ENCODE data around the gene DNM2. TPM values are rescaled to one million over a fixed set of nuclear protein-coding genes. Genes with fewer than 3 reads are reported as not detected.

DNM2 gene
- total RNA-seq, 1 experiment from 2014 or later = 188 TPM

GRCh38 chr19:10817291-10818038, 99.6 kb downstream of the DNM2 start:
- Histone ChIP-seq H3K4me3 (no peak overlapping the region), H2AFZ (no peak overlapping the region), H3K4me2 (no peak overlapping the region), H4K20me1 (ENCODE audit: insufficient read depth) (peaks cover 4% of the 10 kb centered on the region; the same call in 1 of the 2 replicates), H3K27me3 (ENCODE audit: insufficient read depth, low read depth) (no peaks in the 10 kb centered on the region), H3K9me3 (ENCODE audit: insufficient read depth, low read depth) (no peaks in the 10 kb centered on the region), H3K27ac (no peak overlapping the region), H3K4me1 (replicated peaks; ENCODE audit: insufficient read depth) (no peaks in the 10 kb centered on the region), H3F3A (ENCODE audit: insufficient read depth, low read depth) (peaks cover 17% of the 10 kb centered on the region; the same call in 1 of the 2 replicates), H3K9me2 (ENCODE audit: insufficient read depth) (no peaks in the 10 kb centered on the region), H3K79me2 (ENCODE audit: low read depth) (no peaks in the 10 kb centered on the region), H3K36me3 (ENCODE audit: low read depth) (0 out of 2 replicates have a peak, but pooled peaks cover 5% of the 10 kb centered on the region)
- DNase-seq = no peak
- intact Hi-C loops (cut with micrococcal nuclease; ENCODE audit: unreplicated experiment) = no loop called here
- POLR2A ChIA-PET (ENCODE audit: unreplicated experiment) = no interaction called here
- TF ChIP-seq EZH2 (IDR thresholded peaks at IDR 0.05; ENCODE audit: low read depth) = no peak
- TF ChIP-seq CTCF (conservative IDR thresholded peaks at IDR 0.05) = no peak
- CTCF ChIA-PET = no interaction called here
- no TSS peak for BruUV-seq (replicated peaks)

GRCh38 chr19:10818301-10819123, 100.6 kb downstream of the DNM2 start:
- no peak overlapping the region for H3K27ac ChIP-seq
- H2AFZ ChIP-seq = no peak overlapping the region
- no peaks in the 10 kb centered on the region for H3K4me1 ChIP-seq (replicated peaks; ENCODE audit: insufficient read depth)
- H3K9me2 ChIP-seq (ENCODE audit: insufficient read depth) = no peaks in the 10 kb centered on the region
- no peak overlapping the region for H3K4me2 ChIP-seq
- H3K79me2 ChIP-seq (ENCODE audit: low read depth) = no peaks in the 10 kb centered on the region
- 0 out of 2 replicates have a peak, but pooled peaks cover 5% of the 10 kb centered on the region for H3K36me3 ChIP-seq (ENCODE audit: low read depth)
- intact Hi-C loops (cut with micrococcal nuclease; ENCODE audit: unreplicated experiment) = no loop called here
- ChIA-PET CTCF (no interaction called here), POLR2A (ENCODE audit: unreplicated experiment) (no interaction called here)
- H3F3A ChIP-seq (ENCODE audit: insufficient read depth, low read depth) = peaks cover 17% of the 10 kb centered on the region; the same call in 1 of the 2 replicates
- no peak for TF ChIP-seq EZH2 (IDR thresholded peaks at IDR 0.05; ENCODE audit: low read depth)
- TF ChIP-seq CTCF (conservative IDR thresholded peaks at IDR 0.05) = no peak
- no peaks in the 10 kb centered on the region for H3K9me3 ChIP-seq (ENCODE audit: insufficient read depth, low read depth)
- H3K4me3 ChIP-seq = no peak overlapping the region
- peaks cover 4% of the 10 kb centered on the region; the same call in 1 of the 2 replicates for H4K20me1 ChIP-seq (ENCODE audit: insufficient read depth)
- DNase-seq = no peak
- BruUV-seq (replicated peaks) = no TSS peak
- no peaks in the 10 kb centered on the region for H3K27me3 ChIP-seq (ENCODE audit: insufficient read depth, low read depth)

GRCh38 chr19:10819124-10820060, 101.5 kb downstream of the DNM2 start:
- no peak for TF ChIP-seq EZH2 (IDR thresholded peaks at IDR 0.05; ENCODE audit: low read depth)
- no peak for TF ChIP-seq CTCF (conservative IDR thresholded peaks at IDR 0.05)
- H3K4me3 ChIP-seq = no peak overlapping the region
- no peaks in the 10 kb centered on the region for H3K9me2 ChIP-seq (ENCODE audit: insufficient read depth)
- H3K36me3 ChIP-seq (ENCODE audit: low read depth) = 0 out of 2 replicates have a peak, but pooled peaks cover 7% of the 10 kb centered on the region
- H3K4me2 ChIP-seq = no peak overlapping the region
- ChIA-PET POLR2A (ENCODE audit: unreplicated experiment) (no interaction called here), CTCF (no interaction called here)
- no peaks in the 10 kb centered on the region for H3K79me2 ChIP-seq (ENCODE audit: low read depth)
- H2AFZ ChIP-seq = no peak overlapping the region
- H3K9me3 ChIP-seq (ENCODE audit: insufficient read depth, low read depth) = no peaks in the 10 kb centered on the region
- peaks cover 4% of the 10 kb centered on the region; the same call in 1 of the 2 replicates for H4K20me1 ChIP-seq (ENCODE audit: insufficient read depth)
- DNase-seq = no peak
- intact Hi-C loops (cut with micrococcal nuclease; ENCODE audit: unreplicated experiment) = no loop called here
- no peaks in the 10 kb centered on the region for H3K4me1 ChIP-seq (replicated peaks; ENCODE audit: insufficient read depth)
- H3K27me3 ChIP-seq (ENCODE audit: insufficient read depth, low read depth) = no peaks in the 10 kb centered on the region
- no TSS peak for BruUV-seq (replicated peaks)
- peaks cover 10% of the 10 kb centered on the region; the same call in 1 of the 2 replicates for H3F3A ChIP-seq (ENCODE audit: insufficient read depth, low read depth)
- H3K27ac ChIP-seq = no peak overlapping the region

Measured in PC-9 (cell line).